ENCODE data around the gene RELB.

DNA sequence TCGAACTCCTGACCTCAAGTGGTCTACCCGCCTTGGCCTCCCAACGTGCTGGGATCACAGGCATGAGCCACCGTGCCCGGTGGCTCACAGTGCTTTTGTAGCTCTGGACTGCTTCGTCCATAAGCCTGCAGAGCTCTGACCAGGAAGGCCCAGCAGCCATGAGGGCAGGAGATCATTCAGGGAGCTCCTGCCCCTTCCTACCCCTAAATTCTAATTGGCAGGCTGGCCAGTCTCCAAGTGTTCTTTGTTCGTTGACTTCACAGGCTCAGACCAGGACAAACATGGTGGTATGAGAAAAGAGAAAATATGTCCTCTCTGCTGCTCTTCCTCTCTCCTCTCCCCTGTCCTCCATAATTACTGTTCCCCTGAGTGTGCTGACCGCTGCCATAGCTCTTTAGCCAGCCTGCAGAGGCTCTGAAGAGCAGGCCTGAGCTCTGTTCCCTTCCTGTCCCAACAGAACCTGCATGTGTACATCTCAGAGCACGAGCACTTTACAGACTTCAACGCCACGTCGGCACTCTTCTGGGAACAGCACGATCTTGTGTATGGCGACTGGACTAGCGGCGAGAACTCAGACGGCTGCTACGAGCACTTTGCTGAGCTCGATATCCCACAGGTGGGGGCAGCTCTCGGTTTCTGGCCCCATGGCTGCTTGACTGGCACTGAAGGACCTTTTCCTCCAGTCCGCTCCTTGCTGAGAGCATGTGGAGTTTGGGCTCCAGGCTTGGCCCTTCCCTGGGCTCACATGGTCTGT lies 27.1 kb upstream of the RELB start:
- TF ChIP-seq, protein P1, sequence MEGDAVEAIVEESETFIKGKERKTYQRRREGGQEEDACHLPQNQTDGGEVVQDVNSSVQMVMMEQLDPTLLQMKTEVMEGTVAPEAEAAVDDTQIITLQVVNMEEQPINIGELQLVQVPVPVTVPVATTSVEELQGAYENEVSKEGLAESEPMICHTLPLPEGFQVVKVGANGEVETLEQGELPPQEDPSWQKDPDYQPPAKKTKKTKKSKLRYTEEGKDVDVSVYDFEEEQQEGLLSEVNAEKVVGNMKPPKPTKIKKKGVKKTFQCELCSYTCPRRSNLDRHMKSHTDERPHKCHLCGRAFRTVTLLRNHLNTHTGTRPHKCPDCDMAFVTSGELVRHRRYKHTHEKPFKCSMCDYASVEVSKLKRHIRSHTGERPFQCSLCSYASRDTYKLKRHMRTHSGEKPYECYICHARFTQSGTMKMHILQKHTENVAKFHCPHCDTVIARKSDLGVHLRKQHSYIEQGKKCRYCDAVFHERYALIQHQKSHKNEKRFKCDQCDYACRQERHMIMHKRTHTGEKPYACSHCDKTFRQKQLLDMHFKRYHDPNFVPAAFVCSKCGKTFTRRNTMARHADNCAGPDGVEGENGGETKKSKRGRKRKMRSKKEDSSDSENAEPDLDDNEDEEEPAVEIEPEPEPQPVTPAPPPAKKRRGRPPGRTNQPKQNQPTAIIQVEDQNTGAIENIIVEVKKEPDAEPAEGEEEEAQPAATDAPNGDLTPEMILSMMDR (conservative IDR thresholded peaks at IDR 0.05; ENCODE audit: low read depth, low read length): no peak
- TF ChIP-seq EZH2 (IDR thresholded peaks at IDR 0.05; ENCODE audit: borderline replicate concordance, low read depth, low read length, poor library complexity, severe bottlenecking): no peak

Measured in A673 (cell line).